ENCODE measurements around the gene TXNDC17. TPM values are rescaled to one million over a fixed set of nuclear protein-coding genes. Genes with fewer than 3 reads are reported as not detected.
"Not testable (repeated sequence)": the region's sequence is repeated elsewhere in the genome, so short reads cannot be mapped to it uniquely, and the experiment has no call there.

TXNDC17 gene
- total and polyA plus RNA-seq, 2 of the 4 experiments (the other 2 are of a cell fraction) = 45.0 to 494 TPM

DNA sequence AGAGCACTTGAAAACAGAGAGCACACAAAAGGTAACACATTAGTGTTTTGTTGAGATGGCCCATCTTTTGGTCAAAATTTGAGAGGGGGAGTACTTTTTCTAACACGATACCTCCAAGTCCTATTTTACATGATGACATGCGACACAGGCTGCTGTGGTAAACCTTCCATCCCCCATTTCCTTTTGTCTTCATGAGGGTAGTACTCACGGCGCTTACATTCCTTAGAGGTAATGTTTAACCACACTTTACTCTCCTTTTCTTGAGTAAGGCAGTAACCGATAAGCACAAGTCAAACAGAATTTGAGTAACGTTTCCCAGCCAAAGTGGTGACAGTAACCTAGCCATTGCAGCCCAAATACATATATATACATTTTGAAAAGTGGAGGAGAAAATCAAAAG, 48.7 kb upstream of the TXNDC17 start:
- Histone ChIP-seq H2BK5ac (ENCODE audit: low read depth, low read length, poor library complexity, severe bottlenecking) (peak overlapping the region; percentile 93), H3K56ac (ENCODE audit: extremely low read depth, insufficient read depth, low read length) (peak overlapping the region; percentile 25; the same call in 1 of the 2 replicates), H2BK120ac (ENCODE audit: low read depth, low read length) (peak overlapping the region; percentile 75), H2AK9ac (replicated peaks; ENCODE audit: low read depth, low read length, poor library complexity) (no peak overlapping the region), H3K36me3 (ENCODE audit: control insufficient read depth, insufficient read depth, low read length) (peaks cover 28% of the 10 kb centered on the region), H2BK15ac (ENCODE audit: low read depth, low read length) (peak overlapping the region; percentile 72; the same call in 2 of the 3 replicates), H3K23ac (ENCODE audit: low read depth, low read length) (peak overlapping the region; percentile 61; the same call in 1 of the 2 replicates), H2AK5ac (ENCODE audit: low read depth, low read length) (peak overlapping the region; percentile 58), H3K27me3 (ENCODE audit: control insufficient read depth, insufficient read depth, low read length) (no peaks in the 10 kb centered on the region), H3K9ac (ENCODE audit: low read depth, low read length) (no peak overlapping the region), H3K4ac (ENCODE audit: low read depth, low read length) (peak overlapping the region; percentile 61; the same call in 1 of the 2 replicates), H4K20me1 (ENCODE audit: insufficient read depth, low read length) (peaks cover 4% of the 10 kb centered on the region; the same call in 1 of the 2 replicates), H3K4me1 (ENCODE audit: control insufficient read depth, insufficient read depth, low read length) (peaks cover 6% of the 10 kb centered on the region), H3K4me2 (ENCODE audit: low read depth, low read length) (no peak overlapping the region; the same call in 1 of the 2 replicates), H4K5ac (ENCODE audit: low read depth, low read length) (peak overlapping the region; percentile 42; the same call in 1 of the 2 replicates), H4K8ac (ENCODE audit: low read depth in 2 of 2, low read length in 2 of 2) (peak overlapping the region; percentile 7 to 71; a peak in 3 of 4 replicates), H3K27ac (ENCODE audit: insufficient read depth, low read length) (no peak overlapping the region), H2AFZ (replicated peaks; ENCODE audit: low read length, poor library complexity) (no peak overlapping the region), H3K4me3 (ENCODE audit: insufficient read depth, low read depth, low read length) (no peak overlapping the region), H3K14ac (replicated peaks; ENCODE audit: low read depth, low read length) (peak overlapping the region; percentile 77; the same call in 1 of the 2 replicates), H3K9me1 (ENCODE audit: insufficient read depth, low read length) (peaks cover 6% of the 10 kb centered on the region), H3K79me1 (ENCODE audit: low read depth in 1 of 2, low read length in 2 of 2) (peaks cover 12 to 14% of the 10 kb centered on the region in 2 experiments), H3K9me3 (ENCODE audit: control insufficient read depth, insufficient read depth, low read length) (no peaks in the 10 kb centered on the region), H4K91ac (ENCODE audit: insufficient read depth, low read depth, low read length) (peak overlapping the region; percentile 53), H2BK20ac (ENCODE audit: low read depth, low read length) (peak overlapping the region; percentile 77), H3K18ac (ENCODE audit: low read depth, low read length) (peak overlapping the region; percentile 73; the same call in 1 of the 2 replicates)
- in situ Hi-C loops (cut with MboI; ENCODE audit: low sequenced_read_pairs) (no loop called here), dilution Hi-C loops (cut with HindIII; ENCODE audit: low sequenced_read_pairs, unreplicated experiment) (no loop called here), intact Hi-C loops (cut with micrococcal nuclease) (loop anchor here (5.0 kb wide), 1 partner anchor 120 kb away; no protein-coding TSS in a partner anchor)
- ChIA-PET POLR2A (ENCODE audit: unreplicated experiment) (no interaction called here), CTCF (no interaction called here)
- DNase-seq (peak; percentile 55), ATAC-seq (ENCODE audit: low read depth) (no peak; the same call in 1 of the 2 replicates)
- WGBS, 2 experiments (ENCODE audit: extremely low coverage in 2 of 2, insufficient read length in 1 of 2) = no CpG with 5 or more reads among the region's 6 CpGs
- no TSS peak for BruUV-seq (replicated peaks)
- TF ChIP-seq RCOR1 (IDR thresholded peaks at IDR 0.05; ENCODE audit: insufficient replicate concordance, low read length) (no peak), FOS (IDR thresholded peaks at IDR 0.05; ENCODE audit: low read depth, low read length) (no peak), SMC3 (IDR thresholded peaks at IDR 0.05; ENCODE audit: low read depth, low read length) (no peak), MXI1 (IDR thresholded peaks at IDR 0.05; ENCODE audit: borderline replicate concordance, low read depth, low read length) (no peak), MAZ (IDR thresholded peaks at IDR 0.05; ENCODE audit: borderline replicate concordance, low read depth, low read length) (no peak)
- TF ChIP-seq, protein P1, sequence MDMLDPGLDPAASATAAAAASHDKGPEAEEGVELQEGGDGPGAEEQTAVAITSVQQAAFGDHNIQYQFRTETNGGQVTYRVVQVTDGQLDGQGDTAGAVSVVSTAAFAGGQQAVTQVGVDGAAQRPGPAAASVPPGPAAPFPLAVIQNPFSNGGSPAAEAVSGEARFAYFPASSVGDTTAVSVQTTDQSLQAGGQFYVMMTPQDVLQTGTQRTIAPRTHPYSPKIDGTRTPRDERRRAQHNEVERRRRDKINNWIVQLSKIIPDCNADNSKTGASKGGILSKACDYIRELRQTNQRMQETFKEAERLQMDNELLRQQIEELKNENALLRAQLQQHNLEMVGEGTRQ (IDR thresholded peaks at IDR 0.05; ENCODE audit: low read depth, low read length) = no peak

DNA sequence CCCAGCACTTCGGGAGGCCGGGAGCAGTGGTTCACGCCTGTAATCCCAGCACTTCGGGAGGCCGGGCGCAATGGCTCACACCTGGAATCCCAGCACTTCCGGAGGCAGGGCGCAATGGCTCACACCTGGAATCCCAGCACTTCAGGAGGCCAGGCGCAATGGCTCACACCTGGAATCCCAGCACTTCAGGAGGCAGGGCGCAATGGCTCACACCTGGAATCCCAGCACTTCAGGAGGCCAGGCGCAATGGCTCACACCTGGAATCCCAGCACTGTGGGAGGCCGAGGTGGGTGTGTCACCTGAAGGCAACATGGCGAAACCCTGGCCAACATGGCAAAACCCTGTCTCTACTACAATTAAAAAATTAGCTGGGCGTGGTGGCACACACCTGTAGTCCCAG, 47.5 kb upstream of the TXNDC17 start:
- dilution Hi-C loops (cut with HindIII; ENCODE audit: low sequenced_read_pairs, unreplicated experiment); BruUV-seq (replicated peaks); CTCF ChIA-PET: not testable (repeated sequence)

More for the DNA sequence above, 47.5 kb upstream of the TXNDC17 start:
- H3K18ac ChIP-seq (ENCODE audit: low read depth, low read length); H3K9ac ChIP-seq (ENCODE audit: low read depth, low read length); H4K8ac ChIP-seq (ENCODE audit: low read depth in 2 of 2, low read length in 2 of 2); H3K4me1 ChIP-seq (ENCODE audit: control insufficient read depth, insufficient read depth, low read length); H2AFZ ChIP-seq (replicated peaks; ENCODE audit: low read length, poor library complexity); H2AK9ac ChIP-seq (replicated peaks; ENCODE audit: low read depth, low read length, poor library complexity); H3K9me3 ChIP-seq (ENCODE audit: control insufficient read depth, insufficient read depth, low read length); H3K27me3 ChIP-seq (ENCODE audit: control insufficient read depth, insufficient read depth, low read length); H2BK5ac ChIP-seq (ENCODE audit: low read depth, low read length, poor library complexity, severe bottlenecking); H3K4me3 ChIP-seq (ENCODE audit: insufficient read depth, low read depth, low read length); H4K5ac ChIP-seq (ENCODE audit: low read depth, low read length); H4K91ac ChIP-seq (ENCODE audit: insufficient read depth, low read depth, low read length); H3K56ac ChIP-seq (ENCODE audit: extremely low read depth, insufficient read depth, low read length); H2BK20ac ChIP-seq (ENCODE audit: low read depth, low read length); H2BK120ac ChIP-seq (ENCODE audit: low read depth, low read length); in situ Hi-C loops (cut with MboI; ENCODE audit: low sequenced_read_pairs); H2BK15ac ChIP-seq (ENCODE audit: low read depth, low read length); ATAC-seq (ENCODE audit: low read depth); H4K20me1 ChIP-seq (ENCODE audit: insufficient read depth, low read length); H2AK5ac ChIP-seq (ENCODE audit: low read depth, low read length); H3K23ac ChIP-seq (ENCODE audit: low read depth, low read length); H3K27ac ChIP-seq (ENCODE audit: insufficient read depth, low read length); H3K14ac ChIP-seq (replicated peaks; ENCODE audit: low read depth, low read length); H3K4me2 ChIP-seq (ENCODE audit: low read depth, low read length); H3K9me1 ChIP-seq (ENCODE audit: insufficient read depth, low read length); DNase-seq; H3K4ac ChIP-seq (ENCODE audit: low read depth, low read length): not testable (repeated sequence)
- POLR2A ChIA-PET (ENCODE audit: unreplicated experiment) = interaction anchor here (0.6 kb wide), 1 partner anchor 426 kb away, joined by 12 read pairs; no protein-coding TSS in a partner anchor
- intact Hi-C loops (cut with micrococcal nuclease) = loop anchor here (5.0 kb wide), 1 partner anchor 121 kb away; no protein-coding TSS in a partner anchor
- Histone ChIP-seq H3K79me1 (ENCODE audit: low read depth in 1 of 2, low read length in 2 of 2) (peaks cover 9 to 16% of the 10 kb centered on the region in 2 experiments), H3K36me3 (ENCODE audit: control insufficient read depth, insufficient read depth, low read length) (peaks cover 25% of the 10 kb centered on the region)
- 100% methylated on average over 9 of the region's 14 CpGs; no CpG with 5 or more reads in 1 of the 2 experiments for WGBS, 2 experiments (ENCODE audit: extremely low coverage in 2 of 2, insufficient read length in 1 of 2)

All from IMR-90 (cell line).